A673 (cell line): ENCODE results near the gene PROSER2. TPM values are rescaled to one million over a fixed set of nuclear protein-coding genes. Genes with fewer than 3 reads are reported as not detected.
A peak's percentile ranks its signal among the peaks of the same experiment; 100 is the strongest.

ENCODE experiments used
- Bru-seq: library from RNA; stranded (reverse); fragments of 400-500 nt; gene quantifications from one replicate; lab custom pipeline; 2021; lab: Mats Ljungman, UMichigan
- BruChase-seq, 2 experiments: library from RNA; stranded (reverse); fragments of 400-500 nt; gene quantifications; one replicate each; lab custom pipeline; 2021; lab: Mats Ljungman, UMichigan
- BruUV-seq: library from RNA; stranded (reverse); fragments of 400-500 nt; replicated peaks from 2 replicates; lab custom pipeline; 2021; lab: Mats Ljungman, UMichigan
- CTCF ChIA-PET: fragments of 300-600 bp; sonication (Branson Sonifier 250); formaldehyde crosslinking; loops from one replicate; lab custom pipeline; 2022; ENCODE audit warnings: antibody characterized with exemption; lab: Charles Lee
- POLR2A ChIA-PET: fragments of 300-600 bp; sonication (Branson Sonifier 250); formaldehyde crosslinking; loops from one replicate; lab custom pipeline; 2022; ENCODE audit warnings: antibody characterized with exemption; ENCODE audit not compliant: low non-redundant PET; lab: Charles Lee
- DNase-seq: peaks from one replicate; pipeline ENCODE4 v3.0.0-alpha.2; 2015; ENCODE audit warnings: low spot score
- H3K27ac ChIP-seq: fragments of 200-600 bp; sonication (generic); 2 replicates; pipeline ENCODE4 v1.5.1; 2016; ENCODE audit warnings: mixed run types, low read depth, mild to moderate bottlenecking, mixed read lengths, antibody characterized with exemption, low read length; ENCODE audit not compliant: poor library complexity, severe bottlenecking
- H3K27me3 ChIP-seq: fragments of 200-600 bp; sonication (generic); replicated peaks from 2 replicates; pipeline ENCODE4 v1.6.1; 2017; ENCODE audit warnings: mixed run types, low read depth, mild to moderate bottlenecking, mixed read lengths, antibody characterized with exemption, low read length; ENCODE audit not compliant: insufficient read depth, poor library complexity
- H3K36me3 ChIP-seq: fragments of 200-600 bp; sonication (generic); 2 replicates; pipeline ENCODE4 v1.6.1; 2016; ENCODE audit warnings: mixed run types, mild to moderate bottlenecking, mixed read lengths, antibody characterized with exemption, low read length; ENCODE audit not compliant: insufficient read depth, poor library complexity, severe bottlenecking
- H3K4me1 ChIP-seq: fragments of 200-600 bp; sonication (generic); 2 replicates; pipeline ENCODE4 v1.6.1; 2017; ENCODE audit warnings: mixed run types, mild to moderate bottlenecking, mixed read lengths, antibody characterized with exemption, low read length; ENCODE audit not compliant: insufficient read depth, poor library complexity, severe bottlenecking
- H3K4me3 ChIP-seq: fragments of 200-600 bp; sonication (generic); 2 replicates; pipeline ENCODE4 v1.5.1; 2016; ENCODE audit warnings: low read depth, mixed run types, mild to moderate bottlenecking, mixed read lengths, low read length; ENCODE audit not compliant: poor library complexity, severe bottlenecking
- H3K9me3 ChIP-seq: fragments of 200-600 bp; sonication (generic); 2 replicates; pipeline ENCODE4 v1.6.1; 2016; ENCODE audit warnings: mixed run types, low read depth, mild to moderate bottlenecking, mixed read lengths, antibody characterized with exemption, low read length; ENCODE audit not compliant: poor library complexity, severe bottlenecking
- CTCF ChIP-seq: fragments of 300-800, 200-600 bp; sonication (generic); conservative IDR thresholded peaks from 2 replicates; pipeline ENCODE4 v1.5.1; 2017; ENCODE audit warnings: low read depth, mild to moderate bottlenecking, antibody characterized with exemption, low read length, moderate library complexity, mixed read lengths
- EZH2 ChIP-seq: fragments of 200-600 bp; sonication (generic); IDR thresholded peaks from 2 replicates; pipeline ENCODE4 v1.6.1; 2017; ENCODE audit warnings: borderline replicate concordance, low read depth, mild to moderate bottlenecking, mixed read lengths, antibody characterized with exemption, low read length; ENCODE audit not compliant: poor library complexity, severe bottlenecking
- intact Hi-C: fragments of 100-400 bp; cut with micrococcal nuclease; formaldehyde crosslinking; loops from one replicate; pipeline ENCODE4 v1.10.0; 2022; ENCODE audit not compliant: unreplicated experiment
- long read RNA-seq: library from polyadenylated mRNA; stranded (forward); transcript quantifications from one replicate; pipeline ENCODE4 v2.0.0, GENCODE V29; 2022
- total RNA-seq: library from RNA; stranded (reverse); gene quantifications from 2 replicates; pipeline ENCODE4 v1.2.3, GENCODE V29; 2021

Gene PROSER2
- total RNA-seq (37.1 and 40.4 TPM in 2 replicates), Bru-seq, nascent RNA (percentile 78 among the genes with signal in this experiment), BruChase-seq, experiment 1, labeled RNA remaining after a 2-hour chase (percentile 70 among the genes with signal in this experiment), BruChase-seq, experiment 2, labeled RNA remaining after a 6-hour chase (percentile 72 among the genes with signal in this experiment)
- long read RNA-seq, transcript PROSER2-202 (1 exons, 1,232 nt): minor isoform, 10 of 108 reads
- long read RNA-seq, transcript PROSER2-201 (4 exons, 3,333 nt): major isoform, 66 of 108 reads
- long read RNA-seq, partial matches to known transcripts: 16 of 108 reads
- long read RNA-seq, other reads (novel, unspliced or antisense): 16 of 108 reads

DNA sequence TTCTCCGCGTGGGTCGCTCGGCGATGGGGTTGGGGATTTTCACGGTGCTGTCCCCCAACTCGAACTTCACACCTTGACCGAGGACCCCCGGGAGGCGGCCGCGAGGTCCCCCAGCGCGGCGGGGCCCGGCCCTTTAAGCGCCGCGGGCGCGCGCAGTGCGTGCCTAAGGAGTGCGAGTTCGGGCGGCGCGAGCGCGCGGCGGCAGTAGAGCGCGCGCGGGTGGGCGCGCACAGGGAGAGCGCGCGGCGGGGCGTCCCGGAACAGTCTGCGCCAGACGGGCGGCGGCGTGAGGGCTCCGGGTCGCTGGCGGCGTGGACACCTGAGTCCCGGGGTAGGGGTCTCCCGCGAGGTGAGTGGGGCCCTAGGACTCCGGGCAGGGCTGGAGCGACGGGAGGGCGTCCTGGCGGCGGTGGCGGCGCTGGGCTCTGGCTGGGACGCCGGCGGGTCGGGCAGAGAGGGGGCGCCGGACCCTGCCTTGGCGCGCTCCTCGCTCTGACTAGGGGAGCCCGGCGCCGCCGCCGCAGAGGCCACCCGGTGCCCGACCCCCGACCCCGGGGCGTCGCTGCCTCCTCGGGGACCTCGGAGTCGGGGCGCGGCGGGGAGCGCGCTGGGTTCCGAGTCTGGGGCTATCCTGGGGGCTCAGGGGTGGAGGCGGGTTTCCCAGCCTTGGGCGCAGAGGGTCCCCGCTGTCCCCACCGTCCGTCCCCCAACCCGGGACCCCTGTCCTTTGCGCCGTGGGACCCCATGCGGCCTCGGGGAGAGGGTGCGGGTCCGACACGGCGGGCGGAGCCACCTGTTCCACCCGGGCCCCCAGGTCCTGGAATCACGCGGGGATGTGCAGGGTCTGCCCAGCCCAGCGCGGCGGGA is at the start of gene PROSER2:
TSS of gene PROSER2 (plus strand) at position 235 of the 867 bp plus-strand sequence. CDS start 28,722 bp downstream, outside the sequence.
- Histone ChIP-seq H3K27ac (peak within 1 kb of the TSS; percentile 90), H3K9me3 (no peaks in the 10 kb centered on the region), H3K36me3 (no peaks in the 10 kb centered on the region), H3K4me1 (peaks cover 38% of the 10 kb centered on the region), H3K4me3 (peak within 1 kb of the TSS; percentile 99), H3K27me3 (no peaks in the 10 kb centered on the region)
- intact Hi-C loops: loop anchor here (5.0 kb wide), 1 partner anchor 36 kb away; no protein-coding TSS in a partner anchor
- TF ChIP-seq CTCF (0 out of 2 replicates have a peak, but pooled peaks have one; percentile 12), EZH2 (no peak)
- ChIA-PET CTCF (no interaction called here), POLR2A (no interaction called here)
- BruUV-seq: no TSS peak
- peak; percentile 86 for DNase-seq

DNA sequence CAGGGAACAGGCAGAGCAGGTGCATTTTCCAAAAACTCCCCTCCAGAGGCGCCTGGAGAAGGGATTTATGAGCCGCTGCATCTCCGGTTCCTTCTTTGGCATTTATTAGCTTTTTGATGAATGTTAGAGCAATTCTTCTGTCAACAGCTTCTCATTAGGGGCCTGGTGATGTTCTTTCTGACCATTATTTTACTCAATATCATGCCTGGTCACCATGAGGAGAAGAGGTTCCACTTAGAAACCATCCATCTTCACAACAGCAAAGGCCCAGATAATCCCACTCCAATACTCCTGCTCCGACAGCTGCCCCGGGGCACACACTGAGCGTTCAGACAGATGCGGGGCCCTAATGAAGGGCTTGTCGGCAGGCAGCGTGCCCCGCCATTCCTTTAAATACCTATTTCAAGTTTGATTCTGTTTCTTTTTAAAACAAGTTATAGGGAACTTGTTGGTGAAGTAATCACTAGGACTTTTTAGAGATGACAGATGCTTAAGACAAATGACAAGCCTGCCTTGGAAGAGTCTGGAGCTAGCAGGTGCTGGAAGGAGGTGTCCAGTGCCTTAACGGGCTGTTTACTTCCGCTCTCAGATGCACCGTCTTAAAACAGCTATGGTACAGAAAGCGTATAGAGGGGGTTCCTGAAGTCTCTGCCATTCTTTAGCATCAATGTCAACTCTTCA is 49.3 kb upstream of the PROSER2 start:
- Histone ChIP-seq H3K4me3 (no peak overlapping the region), H3K4me1 (no peaks in the 10 kb centered on the region), H3K27me3 (no peaks in the 10 kb centered on the region), H3K9me3 (no peaks in the 10 kb centered on the region), H3K27ac (no peak overlapping the region), H3K36me3 (no peaks in the 10 kb centered on the region)
- intact Hi-C loops: no loop called here
- TF ChIP-seq CTCF (no peak), EZH2 (no peak)
- CTCF ChIA-PET: interaction anchor here (0.9 kb wide), 1 partner anchor 9 kb away, joined by 3 read pairs; no protein-coding TSS in a partner anchor
- DNase-seq: no peak
- POLR2A ChIA-PET: no interaction called here
- no TSS peak for BruUV-seq

GRCh38 chr10:11775412-11775811 is 47.7 kb upstream of the PROSER2 start:
- Histone ChIP-seq H3K27me3 (no peaks in the 10 kb centered on the region), H3K36me3 (no peaks in the 10 kb centered on the region), H3K4me3 (no peak overlapping the region), H3K27ac (no peak overlapping the region), H3K4me1 (no peaks in the 10 kb centered on the region), H3K9me3 (no peaks in the 10 kb centered on the region)
- CTCF ChIA-PET: no interaction called here
- intact Hi-C loops: no loop called here
- no TSS peak for BruUV-seq
- TF ChIP-seq EZH2: no peak
- no peak for TF ChIP-seq CTCF
- no peak for DNase-seq
- POLR2A ChIA-PET: no interaction called here
